Astrocyte of the cerebellum (primary cell): ENCODE results near the gene P2RY2.

Source experiments
- DNase-seq: peaks from one replicate; pipeline ENCODE4 v3.0.0-alpha.2; 2011; ENCODE audit warnings: low read depth
- H3K4me3 ChIP-seq: 2 replicates; pipeline ENCODE4 v1.5.1; 2011; ENCODE audit warnings: mild to moderate bottlenecking, low read depth, low read length, moderate library complexity
- in situ Hi-C: cut with HindIII; loops from 2 replicates; pipeline ENCODE4 v1.10.0; 2017; ENCODE audit warnings: low sequenced_read_pairs
- TF ChIP-seq, protein P1 (sequence below): IDR thresholded peaks from 2 replicates; pipeline ENCODE4 v1.5.1; 2012; ENCODE audit warnings: low read length, low read depth, moderate library complexity, mild to moderate bottlenecking; ENCODE audit errors: missing control alignments

The P2RY2 gene

DNA sequence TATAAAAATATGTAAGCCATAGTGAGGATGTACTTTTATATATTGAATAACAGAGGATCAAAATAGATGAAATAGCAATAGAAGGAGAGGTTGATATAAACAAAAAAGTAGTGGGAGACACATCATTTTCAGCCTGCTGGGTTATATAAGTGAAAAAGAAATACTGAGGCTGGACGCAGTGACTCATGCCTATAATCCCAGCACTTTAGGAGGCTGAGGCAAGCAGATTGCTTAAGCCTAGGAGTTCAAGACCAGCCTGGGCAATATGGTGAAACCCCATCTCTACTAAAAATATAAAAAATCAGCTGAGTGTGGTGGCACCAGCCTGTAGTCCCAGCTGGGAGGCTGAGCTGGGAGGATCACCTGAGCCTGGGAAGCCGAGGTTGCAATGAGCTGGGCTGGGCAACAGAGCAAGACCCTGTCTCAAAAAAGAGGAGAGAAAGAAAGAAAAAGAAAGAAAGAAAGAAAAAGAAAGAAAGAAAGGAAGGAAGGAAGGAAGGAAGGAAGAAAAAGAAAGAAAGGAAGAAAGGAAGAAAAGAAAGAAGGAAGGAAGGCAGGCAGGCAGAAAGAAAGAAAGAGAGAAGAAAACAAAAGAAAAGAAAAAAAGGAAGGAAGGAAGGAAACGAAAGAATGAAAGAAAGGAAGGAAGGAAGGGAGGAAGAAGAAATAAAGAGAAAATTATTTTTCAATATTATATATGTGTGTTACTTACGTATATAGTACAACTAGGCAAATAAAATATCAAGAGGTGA is 7.0 kb upstream of the P2RY2 start:
- no peak overlapping the region for H3K4me3 ChIP-seq
- no peak for DNase-seq
- in situ Hi-C loops = no loop called here
- TF ChIP-seq, protein P1, sequence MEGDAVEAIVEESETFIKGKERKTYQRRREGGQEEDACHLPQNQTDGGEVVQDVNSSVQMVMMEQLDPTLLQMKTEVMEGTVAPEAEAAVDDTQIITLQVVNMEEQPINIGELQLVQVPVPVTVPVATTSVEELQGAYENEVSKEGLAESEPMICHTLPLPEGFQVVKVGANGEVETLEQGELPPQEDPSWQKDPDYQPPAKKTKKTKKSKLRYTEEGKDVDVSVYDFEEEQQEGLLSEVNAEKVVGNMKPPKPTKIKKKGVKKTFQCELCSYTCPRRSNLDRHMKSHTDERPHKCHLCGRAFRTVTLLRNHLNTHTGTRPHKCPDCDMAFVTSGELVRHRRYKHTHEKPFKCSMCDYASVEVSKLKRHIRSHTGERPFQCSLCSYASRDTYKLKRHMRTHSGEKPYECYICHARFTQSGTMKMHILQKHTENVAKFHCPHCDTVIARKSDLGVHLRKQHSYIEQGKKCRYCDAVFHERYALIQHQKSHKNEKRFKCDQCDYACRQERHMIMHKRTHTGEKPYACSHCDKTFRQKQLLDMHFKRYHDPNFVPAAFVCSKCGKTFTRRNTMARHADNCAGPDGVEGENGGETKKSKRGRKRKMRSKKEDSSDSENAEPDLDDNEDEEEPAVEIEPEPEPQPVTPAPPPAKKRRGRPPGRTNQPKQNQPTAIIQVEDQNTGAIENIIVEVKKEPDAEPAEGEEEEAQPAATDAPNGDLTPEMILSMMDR = no peak

DNA sequence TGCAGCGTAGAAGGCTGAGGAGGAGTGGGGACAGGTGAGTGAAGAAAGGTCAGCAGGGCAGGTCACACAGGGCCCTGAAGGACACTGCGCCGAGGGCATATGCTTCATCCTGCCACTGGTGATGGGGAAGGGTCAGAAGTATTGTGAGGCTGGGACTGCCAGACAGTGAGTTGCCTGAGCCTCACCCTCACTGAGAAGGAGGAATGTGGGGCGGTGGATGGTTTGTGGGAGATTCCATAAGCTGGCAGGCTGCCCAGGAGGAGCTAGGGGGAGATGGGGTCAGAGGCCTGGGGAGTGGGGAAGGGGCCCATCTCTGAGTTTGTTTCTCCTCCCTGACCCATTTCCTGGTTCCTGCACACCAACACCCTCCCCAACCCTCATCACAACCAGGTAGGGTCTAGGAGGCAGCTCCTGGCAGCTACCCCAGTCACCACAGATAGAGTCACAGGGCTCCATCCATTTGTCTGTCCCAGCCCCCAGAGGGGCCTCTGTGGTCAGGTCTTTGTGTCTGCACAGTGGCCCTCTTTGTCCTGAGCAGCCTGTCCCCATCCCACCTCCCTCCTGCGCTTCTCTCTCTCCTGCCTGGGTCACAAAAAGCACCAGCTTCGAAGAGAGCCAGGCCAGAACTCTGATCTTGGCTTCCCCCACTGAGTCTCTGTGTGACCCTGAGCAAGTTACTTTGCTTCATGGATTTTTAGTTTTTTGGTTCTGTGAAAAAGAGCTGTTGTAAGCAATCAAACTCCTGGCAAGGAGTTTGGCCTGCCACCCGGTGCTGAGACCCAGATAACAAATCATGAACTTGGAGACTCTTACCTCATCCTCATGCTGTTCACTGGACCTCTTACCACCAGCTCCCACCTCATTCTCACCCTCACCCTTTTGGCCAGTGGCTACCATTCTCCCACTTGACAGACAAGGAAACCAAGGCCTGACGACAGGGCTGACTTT is 4.6 kb upstream of the P2RY2 start:
- TF ChIP-seq, protein P1 = no peak
- no peak overlapping the region for H3K4me3 ChIP-seq
- no peak for DNase-seq
- in situ Hi-C loops = no loop called here

DNA sequence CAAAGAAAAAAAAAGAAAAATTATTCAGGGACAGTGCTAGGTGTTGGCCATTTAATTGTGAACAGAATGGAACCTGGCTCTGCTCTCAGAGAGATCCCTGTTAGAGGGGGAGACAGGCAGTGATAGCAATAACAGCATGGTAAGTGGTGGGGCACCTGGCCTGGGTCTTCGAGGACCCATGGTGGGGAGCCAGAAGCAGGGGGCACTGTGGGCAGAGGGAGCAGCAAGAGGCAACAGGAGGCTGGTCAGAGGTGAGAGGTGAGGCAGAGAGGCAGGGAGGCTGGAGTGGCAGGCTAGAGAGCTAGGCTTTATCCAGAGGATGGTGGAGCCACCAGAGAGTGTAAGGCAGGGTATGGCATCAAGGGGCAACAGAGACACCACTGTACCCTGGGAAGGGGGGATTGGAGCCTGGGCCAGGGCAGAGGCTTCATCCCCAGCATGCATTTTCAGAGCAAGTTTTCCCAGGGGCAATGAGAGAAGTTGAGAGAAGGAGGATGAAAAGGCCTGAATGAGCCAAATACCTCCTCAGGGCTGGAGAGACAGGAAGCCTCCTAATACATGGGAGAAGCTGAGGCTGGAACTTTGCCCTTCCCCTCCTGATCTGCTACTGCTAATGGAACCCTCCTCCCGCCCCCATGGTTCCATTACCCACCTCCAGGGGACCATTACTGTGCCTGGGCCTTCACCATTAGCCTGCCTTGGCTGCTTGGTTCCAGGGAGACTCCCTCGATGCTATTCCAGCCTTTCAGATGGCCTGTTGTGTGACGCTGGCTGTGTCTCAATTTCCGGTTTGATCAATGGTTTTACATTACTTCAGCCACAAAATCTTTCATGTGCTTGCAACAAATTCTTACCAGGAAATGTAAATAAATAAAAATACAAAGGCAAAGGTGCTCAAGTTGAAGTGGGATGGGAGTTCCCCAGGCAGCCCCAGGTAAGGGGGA is 2.6 kb upstream of the P2RY2 start:
- DNase-seq = no peak
- in situ Hi-C loops = no loop called here
- TF ChIP-seq, protein P1 = no peak
- H3K4me3 ChIP-seq = no peak overlapping the region

DNA sequence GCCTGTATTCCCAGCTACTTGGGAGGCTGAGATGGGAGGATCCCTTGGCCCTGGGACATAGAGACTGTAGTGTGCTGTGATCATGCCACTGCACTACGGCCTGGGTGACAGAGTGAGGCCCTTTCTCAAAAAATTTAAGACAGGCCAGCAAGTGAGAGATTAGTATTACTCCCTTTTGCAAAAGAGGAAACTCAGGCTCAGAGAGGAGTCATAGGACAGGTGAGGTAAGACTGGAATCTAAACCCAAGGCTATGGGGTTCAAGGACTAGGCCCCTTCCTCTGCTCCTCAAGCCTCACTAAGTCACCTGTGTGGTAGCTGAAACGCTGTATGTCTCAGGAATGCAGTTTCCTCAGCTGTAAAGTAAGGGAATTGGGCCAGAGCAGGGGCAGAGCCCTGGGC is 1.6 kb upstream of the P2RY2 start:
- TF ChIP-seq, protein P1 = no peak
- no peak overlapping the region for H3K4me3 ChIP-seq
- DNase-seq = no peak
- in situ Hi-C loops = no loop called here

DNA sequence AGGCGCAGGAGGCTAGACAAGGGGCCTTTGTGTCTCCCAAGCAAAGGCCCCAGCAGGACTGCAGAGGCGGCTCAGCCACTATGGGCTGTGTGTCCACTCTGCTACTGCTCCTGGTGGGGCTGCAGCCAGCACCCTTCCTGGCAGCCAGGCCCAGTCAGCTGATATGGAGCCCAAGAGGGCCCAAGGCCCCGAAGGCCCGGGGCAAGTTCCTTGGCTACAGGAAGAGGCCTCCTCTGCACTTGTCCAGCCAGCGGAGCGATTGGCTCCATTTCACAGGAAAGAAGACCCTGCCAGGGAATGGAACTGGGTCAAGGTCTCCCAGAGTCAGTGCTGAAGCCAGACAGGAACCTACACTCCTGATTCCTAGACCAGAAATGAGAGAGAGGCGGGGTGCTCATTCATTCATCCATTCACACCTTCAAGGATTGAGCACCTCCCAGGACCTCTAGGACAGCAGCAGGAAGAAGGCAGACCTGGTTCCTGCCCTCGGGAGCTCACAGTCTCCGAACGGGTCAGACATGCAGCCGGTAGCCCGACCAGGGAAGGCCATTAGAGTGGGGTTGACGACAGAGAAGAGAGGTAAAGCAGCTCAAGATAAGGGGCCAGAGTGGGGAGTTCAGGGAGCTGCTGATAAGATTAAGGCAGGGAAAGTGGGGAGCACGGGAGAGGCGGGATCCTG is 811 bp upstream of the P2RY2 start:
- TF ChIP-seq, protein P1 = no peak
- no peak for DNase-seq
- in situ Hi-C loops = no loop called here
- no peak overlapping the region for H3K4me3 ChIP-seq
